Endometrial microvascular endothelial cells (primary cell): ENCODE data around the gene PIEZO1. TPM values are rescaled to one million over a fixed set of nuclear protein-coding genes. Genes with fewer than 3 reads are reported as not detected.

Experiments
- in situ Hi-C: cut with HindIII; loops from 2 replicates; pipeline ENCODE4 v1.10.0; 2017; ENCODE audit warnings: low sequenced_read_pairs, low pct_unique_long_range_greater_than_20kb; ENCODE audit errors: inconsistent ontology term
- total RNA-seq: library from RNA; depleted of rRNA; stranded (reverse); fragments of >200 nt; gene quantifications from one replicate; pipeline ENCODE4 v1.2.3, GENCODE V29; 2015; ENCODE audit errors: inconsistent ontology term

Gene PIEZO1
- total RNA-seq, 1 donor from 2014 or later: 383 TPM

DNA sequence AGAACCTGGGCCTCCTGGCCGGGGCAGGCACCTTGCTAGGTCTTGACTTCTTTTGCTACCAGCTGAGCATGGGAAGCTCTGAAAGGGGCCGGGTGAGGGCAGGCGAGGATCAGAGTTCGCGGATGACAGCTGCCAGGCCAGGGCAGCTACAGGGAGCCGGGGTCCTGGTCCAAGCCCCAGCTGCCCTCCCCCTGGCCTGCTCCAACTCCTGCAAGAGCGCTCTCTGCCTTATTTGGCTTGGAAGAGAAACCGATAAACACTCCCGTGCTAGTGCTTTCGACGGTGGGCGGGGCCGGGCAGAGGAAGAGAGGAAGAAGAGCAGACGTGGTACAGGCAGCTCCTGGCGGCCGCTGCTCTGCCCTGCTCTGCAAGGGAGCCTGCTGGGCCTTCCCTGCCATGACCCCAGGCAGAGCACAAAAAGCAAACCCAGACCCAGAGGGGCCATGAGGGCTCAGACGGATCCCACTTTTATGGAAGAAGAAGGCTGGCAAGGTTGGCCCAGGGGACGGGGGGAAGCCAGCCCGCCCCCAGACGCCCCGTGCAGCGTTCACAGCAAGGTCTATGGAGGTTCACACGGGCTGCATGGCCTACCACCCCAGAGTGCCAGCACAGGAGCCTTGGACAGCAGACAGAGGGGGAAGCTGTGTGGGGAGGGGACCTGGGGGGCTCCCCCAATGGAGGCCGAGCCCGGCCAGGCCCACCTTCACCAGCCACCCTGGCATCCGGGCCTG, 25.6 kb downstream of the PIEZO1 start:
- in situ Hi-C loops: no loop called here

DNA sequence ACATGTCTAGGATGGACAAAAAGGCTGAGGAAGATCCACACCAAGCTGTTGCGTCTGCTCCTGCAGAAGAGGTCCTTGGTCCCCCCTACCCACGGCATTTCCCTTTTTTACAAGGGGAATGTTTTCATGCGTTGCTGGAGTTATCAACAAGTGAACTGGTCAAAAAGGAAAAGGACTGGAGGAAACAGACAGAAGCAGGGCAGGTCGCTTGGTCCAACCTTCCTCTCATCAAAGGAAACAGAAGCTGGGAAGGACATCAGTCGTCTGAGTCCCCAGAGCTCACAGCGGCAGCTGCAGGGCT, 26.1 kb downstream of the PIEZO1 start:
- in situ Hi-C loops: no loop called here

DNA sequence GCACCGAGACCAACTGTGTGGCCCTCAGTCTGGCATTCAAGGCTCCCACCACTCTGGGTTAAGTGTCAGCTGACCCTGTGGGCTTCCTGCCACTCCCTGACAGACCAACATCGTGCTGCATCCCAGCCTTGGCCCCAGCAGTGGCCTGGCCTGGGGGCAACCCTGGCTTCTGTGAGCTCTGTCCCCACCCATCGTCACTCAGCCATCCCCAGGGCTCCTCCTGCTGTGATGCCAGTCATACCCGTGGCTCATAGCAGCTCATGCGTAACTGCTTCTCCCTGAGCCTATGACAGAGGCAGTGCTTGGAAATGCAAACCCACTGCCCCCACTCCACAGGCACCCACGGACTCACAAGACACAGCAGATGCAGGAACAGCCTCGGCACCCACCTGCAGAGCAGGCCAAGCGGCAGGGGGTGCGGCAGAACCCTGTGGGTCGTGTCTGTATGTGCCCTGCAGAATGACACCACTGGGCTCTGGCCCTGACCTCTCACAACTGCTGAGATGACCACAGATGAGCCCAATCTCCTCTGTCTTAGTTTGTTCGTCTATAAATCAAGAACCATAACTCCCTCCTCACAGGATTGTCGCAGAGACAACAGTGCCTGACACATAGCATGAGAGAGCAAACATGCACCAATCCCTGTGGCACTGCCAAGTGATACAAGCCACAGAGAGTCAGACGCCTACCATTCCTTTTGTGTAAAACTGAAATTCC, 26.6 kb downstream of the PIEZO1 start:
- in situ Hi-C loops: no loop called here

DNA sequence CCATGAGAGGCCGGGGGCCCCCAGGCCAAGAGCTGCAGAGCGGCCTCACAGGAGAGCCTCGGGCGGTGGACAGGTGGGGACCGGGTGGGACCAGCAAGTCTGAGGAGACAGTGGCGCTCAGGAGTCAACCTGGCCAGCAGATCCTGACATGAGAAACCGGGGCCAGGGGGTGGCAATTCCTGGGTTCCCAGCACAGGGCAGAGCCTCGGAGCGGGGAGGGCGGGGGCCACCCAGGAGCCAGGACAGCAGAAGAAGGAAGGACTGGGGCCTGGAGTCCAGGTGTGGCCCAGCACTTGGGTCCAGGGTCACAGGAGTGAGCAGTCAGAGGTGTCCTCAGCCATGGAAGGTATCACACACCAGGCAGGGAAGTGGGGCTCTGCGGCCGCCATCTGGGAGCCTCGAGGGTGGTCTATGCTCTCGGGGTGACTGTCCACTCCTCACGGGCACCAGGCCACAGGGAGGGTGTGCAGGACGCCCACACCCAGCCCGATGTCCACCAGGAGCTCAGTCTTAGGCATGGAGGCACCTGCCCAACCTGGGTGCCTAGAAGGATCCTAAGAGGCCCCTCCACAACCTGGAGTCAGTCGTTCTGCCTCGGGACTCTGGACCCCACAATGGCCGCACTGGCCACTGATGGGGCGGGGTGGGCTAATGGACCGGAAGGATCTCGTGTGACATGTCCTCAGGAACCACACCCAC, 29.1 kb downstream of the PIEZO1 start:
- in situ Hi-C loops: no loop called here

DNA sequence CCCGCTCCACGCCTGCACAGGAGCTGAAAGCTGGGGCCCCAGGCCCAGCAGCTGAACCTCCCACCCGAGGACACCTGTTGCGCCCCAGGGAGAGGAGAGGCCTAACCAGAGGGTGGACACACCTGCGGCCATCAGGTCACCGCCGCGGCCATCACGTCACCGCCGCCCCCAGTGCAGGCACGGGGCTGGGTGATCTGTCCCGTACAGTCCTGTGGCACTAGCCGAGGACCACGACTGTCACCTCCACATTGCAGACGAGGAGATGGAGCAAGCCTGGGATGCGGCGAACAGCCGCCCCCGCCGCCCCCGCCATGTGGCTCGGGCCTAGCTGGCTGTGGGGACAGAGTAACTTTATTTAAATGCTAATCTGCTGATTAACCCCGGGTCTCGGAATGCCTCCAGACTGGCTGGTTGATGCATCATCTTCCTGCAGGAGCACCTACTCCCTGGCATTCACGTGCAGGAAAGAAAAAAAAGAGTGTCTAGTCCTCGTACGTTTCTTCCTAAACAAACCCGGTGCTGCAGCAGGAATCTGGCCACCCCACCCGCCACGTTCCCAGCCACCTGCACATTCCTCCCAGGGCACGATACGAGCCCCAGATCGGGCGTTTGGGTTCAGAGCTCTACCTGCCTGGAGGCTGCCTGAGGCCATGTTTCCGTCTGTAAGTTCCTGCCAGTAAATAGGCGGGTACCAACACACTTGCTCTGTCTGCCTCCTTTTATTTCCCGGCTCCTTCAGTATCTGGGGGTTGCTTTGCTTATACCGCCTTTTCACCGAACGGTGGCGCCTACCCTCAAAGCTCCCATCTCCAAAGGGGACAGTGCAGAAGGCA, 29.9 kb downstream of the PIEZO1 start:
- in situ Hi-C loops: no loop called here

DNA sequence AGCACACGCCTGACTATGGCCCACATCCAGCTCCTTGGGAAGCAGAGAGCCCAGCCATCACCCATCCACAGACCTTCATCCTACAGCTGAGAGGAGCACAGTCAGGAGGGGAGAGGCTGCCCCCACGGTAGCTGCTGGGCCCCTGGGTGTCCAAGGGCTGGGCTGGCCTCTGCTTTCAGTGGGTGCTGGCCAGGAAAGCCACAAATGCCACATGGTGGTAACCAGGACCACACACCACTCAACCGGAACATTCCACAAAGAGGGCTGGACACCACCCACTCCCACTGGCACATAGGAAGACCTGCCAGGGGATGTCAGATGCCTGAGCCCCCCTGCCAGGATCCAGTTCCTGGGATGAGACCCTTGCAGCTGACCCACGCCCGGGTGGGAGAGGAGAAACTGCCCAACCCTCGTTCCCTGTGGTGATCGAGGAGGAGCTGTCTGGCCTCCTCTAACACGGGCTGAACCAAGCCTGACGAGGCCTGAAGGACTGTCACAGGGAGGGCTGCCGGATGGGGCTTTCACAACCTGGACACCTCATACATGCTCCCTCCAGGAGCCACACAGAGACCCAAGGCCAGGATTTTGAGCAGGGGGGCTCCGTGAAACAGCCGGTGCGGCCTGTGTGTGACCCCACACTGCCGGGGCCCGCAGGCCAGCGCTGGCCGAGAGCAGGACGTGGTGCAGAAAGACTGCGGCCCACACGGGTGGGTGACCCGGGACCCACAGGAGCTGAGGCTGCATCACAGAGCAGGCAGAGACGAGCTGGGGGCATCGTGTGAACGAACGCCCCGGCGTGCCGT, 30.7 kb downstream of the PIEZO1 start:
- in situ Hi-C loops: no loop called here

DNA sequence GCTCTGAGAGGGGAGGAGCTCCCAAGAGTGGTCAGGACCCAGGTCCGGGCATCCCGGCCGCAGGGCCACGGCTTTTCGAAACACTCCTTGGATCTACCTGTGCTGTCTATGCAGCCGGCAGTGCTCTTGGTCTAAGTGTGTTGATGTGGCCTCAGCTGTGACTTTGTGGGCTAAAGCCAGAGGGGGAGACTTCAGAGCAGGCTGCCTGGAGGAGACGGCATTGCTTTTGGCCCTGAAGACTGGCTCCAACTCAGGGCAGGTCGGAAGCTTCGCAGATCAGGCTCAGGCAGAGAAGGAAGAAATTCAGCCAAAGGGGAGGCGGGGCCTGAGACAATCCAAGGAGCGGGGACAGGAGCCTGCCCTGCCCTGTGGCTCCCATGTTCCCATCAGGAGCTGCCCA, 31.4 kb downstream of the PIEZO1 start:
- in situ Hi-C loops: no loop called here

DNA sequence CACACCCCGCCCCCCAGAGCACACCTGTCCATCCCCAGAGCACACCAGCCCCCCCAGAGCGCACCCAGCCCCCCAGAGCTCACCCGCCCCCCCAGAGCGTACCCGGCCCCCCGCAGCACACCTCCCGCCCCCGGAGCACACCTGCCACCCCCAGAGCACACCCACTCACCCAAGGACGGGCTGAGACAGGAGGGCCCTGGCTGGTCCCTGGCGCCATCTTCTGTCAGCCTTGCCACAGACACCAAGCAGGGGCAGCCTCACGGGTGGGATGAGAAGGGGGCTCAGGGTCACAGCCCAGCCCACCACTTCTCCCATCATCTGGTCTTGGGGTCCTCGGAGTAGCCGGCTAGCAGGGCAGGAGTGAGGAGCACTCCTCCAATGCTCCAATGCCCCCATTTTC, 31.8 kb downstream of the PIEZO1 start:
- in situ Hi-C loops: no loop called here

DNA sequence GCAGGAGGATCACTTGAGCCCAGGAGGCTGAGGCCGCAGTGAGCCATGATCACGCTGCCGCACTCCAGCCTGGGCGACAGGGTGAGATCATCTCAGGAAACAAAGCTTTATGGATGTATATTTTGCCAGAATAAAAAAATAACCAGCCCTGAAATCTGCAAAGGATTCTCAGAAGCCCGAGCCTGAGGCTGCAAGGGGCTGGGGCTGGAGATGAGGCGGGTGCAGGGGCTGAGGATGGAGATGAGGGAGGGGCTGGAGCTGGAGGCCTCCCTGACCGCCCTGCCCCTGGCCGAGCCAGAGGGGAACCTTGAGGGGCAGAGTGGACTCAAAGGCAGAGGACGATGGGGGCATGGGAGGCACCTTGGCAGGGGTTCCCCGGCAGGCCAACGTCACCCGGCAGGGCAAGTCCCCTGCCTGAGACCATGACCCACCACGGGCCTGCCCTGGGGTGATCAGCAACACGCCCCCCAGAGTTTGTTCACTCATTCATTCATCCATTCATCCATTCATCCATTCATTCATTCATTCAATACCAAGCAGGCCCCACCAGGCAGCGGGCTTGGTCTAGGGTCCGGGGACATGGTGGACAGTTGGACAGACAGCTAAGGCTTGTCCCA, 32.5 kb downstream of the PIEZO1 start:
- in situ Hi-C loops: no loop called here

DNA sequence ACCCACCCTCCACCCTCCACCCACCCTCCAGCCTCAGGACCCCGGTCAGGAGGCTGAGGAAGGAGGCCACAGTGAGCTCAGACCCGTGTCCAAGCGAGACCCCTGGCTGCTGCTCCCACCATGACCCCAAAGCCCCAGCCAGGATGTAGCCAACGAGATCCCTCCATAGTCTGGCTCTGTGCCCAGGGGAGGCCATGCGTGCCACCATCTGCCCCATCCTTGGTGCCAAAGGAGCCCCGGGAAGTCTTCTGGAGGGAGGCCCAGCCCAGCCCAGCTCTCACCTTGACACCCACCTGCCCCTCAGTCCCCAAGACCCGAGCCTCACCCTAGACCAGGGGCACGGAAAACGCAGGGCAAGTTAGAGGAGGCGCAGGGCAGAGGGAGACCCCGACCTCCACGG, 34.2 kb downstream of the PIEZO1 start:
- in situ Hi-C loops: no loop called here

DNA sequence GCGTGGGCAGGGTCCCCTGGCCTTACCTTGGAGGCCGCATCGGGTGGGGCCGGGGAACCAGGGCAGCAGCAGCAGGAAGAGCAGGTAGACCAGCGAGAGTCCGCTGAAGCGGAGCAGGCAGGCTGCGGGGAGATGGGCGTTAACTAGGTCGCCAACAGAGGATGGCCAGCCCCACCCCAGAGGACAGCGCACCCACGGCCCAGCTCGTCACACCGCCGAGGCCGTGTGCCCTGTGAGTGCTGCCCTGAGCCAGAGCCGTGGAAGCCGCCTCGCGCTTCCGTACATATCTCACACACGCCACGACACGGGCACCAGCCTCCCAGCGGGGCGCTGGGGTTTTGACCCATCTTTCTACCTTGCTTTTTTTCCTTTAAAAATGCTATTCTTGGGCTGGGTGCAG, 35.7 kb downstream of the PIEZO1 start:
- in situ Hi-C loops: no loop called here

DNA sequence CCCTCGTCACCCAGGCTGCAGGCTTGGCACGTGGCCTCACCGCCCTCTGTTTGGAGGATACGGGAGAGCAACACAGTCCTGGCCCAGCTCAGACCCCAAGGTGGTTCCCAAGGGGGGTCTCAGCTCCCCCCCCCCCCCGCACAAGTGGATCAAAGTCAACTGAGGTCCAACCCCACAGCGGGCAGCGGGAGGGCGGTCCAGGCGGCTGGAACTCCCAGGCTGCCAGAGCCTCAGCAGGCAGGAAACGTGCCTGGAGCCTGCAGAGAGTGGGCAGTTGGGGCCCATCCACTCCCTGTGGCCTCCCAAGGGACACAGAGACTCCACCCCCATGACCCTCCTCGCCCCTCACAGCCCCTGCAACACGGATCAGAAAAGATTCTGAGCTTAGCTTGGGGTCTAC, 36.7 kb downstream of the PIEZO1 start:
- in situ Hi-C loops: no loop called here

DNA sequence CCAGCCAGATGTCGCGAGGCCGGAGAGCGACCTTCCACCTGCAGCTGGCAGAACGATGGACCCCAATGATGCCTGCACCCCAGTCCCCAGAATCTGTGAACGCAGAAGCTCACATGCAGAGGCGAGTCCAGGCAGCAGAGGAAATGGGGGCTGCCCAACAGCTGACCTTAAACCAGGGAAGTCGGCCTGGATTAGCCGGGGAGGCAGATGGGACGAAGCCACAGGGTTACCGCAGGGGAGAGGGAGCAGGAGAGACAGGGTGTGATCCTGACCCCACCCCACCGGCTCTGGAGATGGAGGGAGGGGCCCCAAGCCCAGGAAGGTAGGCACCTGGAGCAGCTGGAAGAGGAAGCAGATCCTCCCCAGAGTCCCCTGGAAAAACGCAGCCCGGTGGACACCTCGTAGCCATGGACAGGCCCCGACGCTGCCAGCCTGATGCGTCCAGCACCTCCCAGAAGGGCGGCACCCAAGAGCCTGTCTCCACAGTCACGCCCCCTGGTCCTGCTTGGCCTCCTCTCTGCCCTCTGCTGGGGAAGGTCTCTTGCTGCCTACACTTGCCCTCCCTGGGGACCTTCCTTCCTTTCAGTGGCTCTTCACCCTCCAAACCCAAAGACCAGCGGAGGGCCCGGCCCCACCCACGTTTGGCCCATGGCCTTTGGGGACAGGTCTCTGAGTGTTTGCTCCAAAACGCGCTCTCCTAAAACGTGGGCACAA, 37.3 kb downstream of the PIEZO1 start:
- in situ Hi-C loops: no loop called here

DNA sequence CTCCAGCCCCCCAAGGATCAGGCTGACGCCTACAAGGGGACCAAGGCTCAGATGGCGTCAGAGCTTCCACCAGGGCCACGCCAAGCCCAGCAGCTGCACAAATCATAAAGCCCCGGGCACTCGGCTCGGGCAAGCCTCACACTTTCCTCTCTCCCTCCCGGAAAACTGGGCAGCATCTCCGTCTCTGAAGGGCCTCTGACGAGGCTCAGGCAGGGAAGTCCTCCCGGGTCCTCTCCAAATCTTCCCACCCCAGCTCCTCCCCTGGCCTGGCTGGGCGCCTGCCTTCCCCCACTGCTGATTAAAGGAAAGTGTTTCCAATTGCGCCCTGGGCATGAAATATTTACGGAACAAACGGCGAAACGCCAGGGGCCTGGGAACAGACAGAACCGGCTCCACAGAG, 38.5 kb downstream of the PIEZO1 start:
- in situ Hi-C loops: no loop called here

DNA sequence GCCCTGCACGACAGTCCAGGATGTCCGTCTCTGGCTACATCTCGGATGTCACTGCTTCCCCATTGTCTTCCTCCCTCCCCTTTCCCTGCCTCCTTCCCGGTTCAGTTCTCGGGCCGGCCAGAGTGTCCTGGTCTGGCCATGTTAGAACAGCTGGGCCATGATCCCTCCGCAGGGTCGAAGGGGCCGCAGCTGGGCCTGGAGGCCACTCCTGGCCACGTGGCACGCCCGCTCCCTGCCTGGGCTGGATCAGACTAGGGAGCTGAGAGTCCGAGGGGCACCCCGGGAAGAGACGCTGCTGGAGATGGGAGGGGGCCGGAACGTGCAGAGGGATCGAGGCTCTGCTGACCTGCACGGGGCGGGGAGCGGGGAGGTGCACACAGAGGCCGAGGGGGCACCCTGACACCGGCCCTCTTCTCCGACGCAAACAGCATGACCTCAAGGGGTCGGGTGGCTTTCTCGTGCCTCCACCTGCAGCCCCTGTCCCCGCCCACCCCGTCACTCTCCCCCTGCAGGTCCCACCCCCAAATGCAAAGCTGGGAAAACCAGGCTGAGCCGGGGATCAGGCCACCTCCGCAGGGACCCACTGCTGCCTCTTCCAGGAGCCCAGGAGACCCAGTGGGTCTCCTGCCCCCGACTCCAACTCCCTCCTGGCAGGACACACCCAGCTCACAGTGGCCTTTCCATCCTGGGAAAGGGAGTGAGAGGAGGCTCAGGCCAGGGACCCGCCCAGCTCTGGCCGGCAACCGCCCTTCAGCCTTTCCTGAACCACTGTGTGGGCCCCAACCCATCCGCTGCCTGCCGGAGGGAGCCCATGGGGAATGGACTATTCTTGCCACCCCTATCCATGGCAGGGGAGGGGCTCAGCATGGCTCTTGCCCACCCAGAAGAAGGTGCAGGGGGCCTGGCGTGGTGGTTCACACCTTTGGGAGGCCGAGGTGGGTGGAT, 40.2 kb downstream of the PIEZO1 start:
- in situ Hi-C loops: no loop called here

DNA sequence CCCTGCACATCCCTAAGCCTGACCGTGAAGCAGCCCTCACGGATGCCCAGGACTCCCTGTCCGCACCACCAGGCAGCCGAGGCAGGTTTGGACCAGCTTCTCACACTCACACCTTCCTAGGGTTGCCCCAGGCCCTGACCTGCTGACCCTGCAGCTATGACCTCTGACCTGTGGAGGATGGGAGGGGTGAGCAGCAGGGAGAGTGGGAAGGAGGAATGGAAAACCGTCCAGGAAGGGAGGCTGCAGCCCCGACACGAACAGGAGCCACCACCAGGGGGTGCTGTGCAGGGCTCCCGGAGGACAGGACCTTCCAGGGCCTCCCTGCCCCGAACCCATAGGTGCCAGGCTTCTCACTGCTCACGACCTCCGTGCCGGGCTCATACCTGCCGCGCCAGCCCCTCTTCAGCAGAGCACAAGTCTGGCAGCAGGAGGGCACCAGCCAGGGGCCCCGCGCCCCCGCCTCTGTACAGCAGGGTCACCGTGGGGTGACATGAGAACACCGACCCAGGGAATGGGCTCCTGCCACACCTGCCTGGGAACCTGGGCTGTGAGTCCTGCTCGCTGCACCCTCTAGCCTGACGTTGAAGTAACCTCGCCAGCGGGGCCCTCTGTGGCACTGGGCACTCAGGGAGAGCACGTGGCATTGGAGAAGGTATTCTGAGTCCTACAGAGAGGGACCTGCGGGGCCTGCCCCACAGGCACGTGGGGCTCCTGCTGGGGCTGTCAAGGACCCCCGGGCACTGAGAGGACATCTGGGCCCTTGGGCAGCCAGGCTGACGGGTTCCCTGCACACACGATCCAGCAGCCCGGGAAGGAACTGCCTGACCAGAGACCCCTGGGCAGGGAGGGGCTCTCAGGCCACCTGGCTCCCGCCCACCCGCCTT, 41.1 kb downstream of the PIEZO1 start:
- in situ Hi-C loops: no loop called here
